HUES6 (cell line): ENCODE results near the gene CHKB.

Experiments
- H3K27ac ChIP-seq: 2 replicates; pipeline ENCODE4 v1.7.0; 2013; ENCODE audit warnings: low read depth, mild to moderate bottlenecking, low read length, inconsistent platforms
- H3K27me3 ChIP-seq: 2 replicates; pipeline ENCODE4 v1.6.1; 2013; ENCODE audit warnings: low read length; ENCODE audit not compliant: control insufficient read depth, insufficient read depth
- H3K36me3 ChIP-seq: 2 replicates; pipeline ENCODE4 v1.6.1; 2013; ENCODE audit warnings: low read length; ENCODE audit not compliant: control insufficient read depth, insufficient read depth
- H3K4me1 ChIP-seq: 2 replicates; pipeline ENCODE4 v1.6.1; 2013; ENCODE audit warnings: low read length; ENCODE audit not compliant: control insufficient read depth, insufficient read depth
- H3K4me3 ChIP-seq: 2 replicates; pipeline ENCODE4 v1.5.1; 2013; ENCODE audit warnings: low read depth, low read length
- H3K9ac ChIP-seq: one replicate; pipeline ENCODE4 v1.6.1; 2013; ENCODE audit warnings: mild to moderate bottlenecking, low read length
- H3K9me3 ChIP-seq: 2 replicates; pipeline ENCODE4 v1.6.1; 2013; ENCODE audit warnings: low read depth, low read length; ENCODE audit not compliant: control insufficient read depth, insufficient read depth

The CHKB gene

GRCh38 chr22:50531546-50531961 is 51.1 kb downstream of the CHKB start:
- peaks cover 76% of the 10 kb centered on the region for H3K27me3 ChIP-seq
- H3K4me3 ChIP-seq: peak overlapping the region; percentile 75
- no peak overlapping the region for H3K27ac ChIP-seq
- H3K36me3 ChIP-seq: no peaks in the 10 kb centered on the region
- peaks cover 18% of the 10 kb centered on the region for H3K4me1 ChIP-seq
- H3K9me3 ChIP-seq: no peaks in the 10 kb centered on the region
- H3K9ac ChIP-seq: no peak overlapping the region

- Histone ChIP-seq H3K27me3 (peaks cover 77% of the 10 kb centered on the region), H3K27ac (no peak overlapping the region), H3K36me3 (no peaks in the 10 kb centered on the region), H3K4me3 (peak overlapping the region; percentile 75), H3K9me3 (no peaks in the 10 kb centered on the region), H3K9ac (peak overlapping the region; percentile 65), H3K4me1 (peaks cover 19% of the 10 kb centered on the region)
Observed at GRCh38 chr22:50530877-50531545, 51.6 kb downstream of the CHKB start.

GRCh38 chr22:50530580-50530876 is 52.1 kb downstream of the CHKB start:
- no peak overlapping the region for H3K27ac ChIP-seq
- no peaks in the 10 kb centered on the region for H3K36me3 ChIP-seq
- peak overlapping the region; percentile 75 for H3K4me3 ChIP-seq
- peaks cover 77% of the 10 kb centered on the region for H3K27me3 ChIP-seq
- H3K9me3 ChIP-seq: no peaks in the 10 kb centered on the region
- peaks cover 19% of the 10 kb centered on the region for H3K4me1 ChIP-seq
- peak overlapping the region; percentile 42 for H3K9ac ChIP-seq

- Histone ChIP-seq H3K4me3 (peak within 1 kb of the TSS; percentile 75), H3K27ac (no peak within 1 kb of the TSS), H3K36me3 (no peaks in the 10 kb centered on the region), H3K9ac (peak within 1 kb of the TSS; percentile 42), H3K9me3 (no peaks in the 10 kb centered on the region), H3K4me1 (peaks cover 19% of the 10 kb centered on the region), H3K27me3 (peaks cover 77% of the 10 kb centered on the region)
Observed at GRCh38 chr22:50529897-50530579, 52.6 kb downstream of the CHKB start, which contains the start of gene TYMP. TSS of gene TYMP (minus strand) at chr22:50530012. CDS start at chr22:50529709, 303 bp downstream.

- H3K27ac ChIP-seq: no peak overlapping the region
- peak overlapping the region; percentile 75 for H3K4me3 ChIP-seq
- H3K27me3 ChIP-seq: peaks cover 77% of the 10 kb centered on the region
- peaks cover 18% of the 10 kb centered on the region for H3K4me1 ChIP-seq
- H3K9me3 ChIP-seq: no peaks in the 10 kb centered on the region
- H3K9ac ChIP-seq: no peak overlapping the region
- H3K36me3 ChIP-seq: no peaks in the 10 kb centered on the region
Observed at GRCh38 chr22:50529416-50529896, 53.2 kb downstream of the CHKB start.
